SK-N-SH (cell line): ENCODE results near the gene GJA3. TPM values are rescaled to one million over a fixed set of nuclear protein-coding genes. Genes with fewer than 3 reads are reported as not detected.

Source experiments
- CTCF ChIA-PET: fragments of 300-600, 350-600 bp; formaldehyde crosslinking; extraction: SDS; loops from one replicate; lab custom pipeline; 2021; lab: Yijun Ruan, JAX
- POLR2A ChIA-PET: fragments of 350-600 bp; sonication (Branson Sonifier 250); formaldehyde crosslinking; extraction: SDS; loops from one replicate; lab custom pipeline; 2020; ENCODE audit warnings: antibody characterized with exemption, inconsistent platforms; lab: Yijun Ruan, JAX
- DNase-seq: peaks from one replicate; pipeline ENCODE4 v3.0.0; 2012
- H2AFZ ChIP-seq: fragments of 200-600 bp; sonication (generic); 2 replicates; pipeline ENCODE4 v1.8.1; 2016; ENCODE audit warnings: antibody characterized with exemption, mild to moderate bottlenecking, low read depth
- H3F3A ChIP-seq: fragments of 200-600 bp; sonication (generic); replicated peaks from 2 replicates; pipeline ENCODE3; 2016; ENCODE audit warnings: antibody characterized with exemption, mild to moderate bottlenecking; ENCODE audit not compliant: insufficient read depth
- H3K27ac ChIP-seq, 2 experiments: fragments of 200-500 bp in 1 of 2; fragments of 200-600 bp in 1 of 2; sonication (Bioruptor generic) in 1 of 2; sonication (generic), shearing (Covaris generic) in 1 of 2; 2 replicates each; pipeline versions ENCODE4 v1.5.1 to v1.6.1; 2014 to 2016; ENCODE audit warnings: low read depth in 2 of 2, inconsistent platforms in 1 of 2, low read length in 1 of 2, mild to moderate bottlenecking in 1 of 2, mixed read lengths in 1 of 2
- H3K27me3 ChIP-seq: fragments of 200-600 bp; sonication (generic), shearing (Covaris generic); 2 replicates; pipeline ENCODE4 v1.6.1; 2016; ENCODE audit warnings: mixed run types; ENCODE audit not compliant: insufficient read depth
- H3K36me3 ChIP-seq, 2 experiments: fragments of 200-500 bp in 1 of 2; fragments of 200-600 bp in 1 of 2; sonication (Bioruptor generic) in 1 of 2; sonication (generic) in 1 of 2; replicated peaks in 1 of 2; 2 replicates each; pipeline versions ENCODE3 to v1.5.1; 2014 to 2016; ENCODE audit warnings: low read length in 1 of 2, mild to moderate bottlenecking in 1 of 2; ENCODE audit not compliant: insufficient read depth in 2 of 2, control insufficient read depth in 1 of 2
- H3K4me1 ChIP-seq, 2 experiments: fragments of 200-500 bp in 1 of 2; fragments of 200-600 bp in 1 of 2; sonication (Bioruptor generic) in 1 of 2; sonication (generic), shearing (Covaris generic) in 1 of 2; 2 replicates each; pipeline versions ENCODE4 v1.5.1 to v1.6.1; 2014 to 2016; ENCODE audit warnings: low read depth in 1 of 2, low read length in 1 of 2, mixed run types in 1 of 2; ENCODE audit not compliant: insufficient read depth in 2 of 2, control insufficient read depth in 1 of 2
- H3K4me2 ChIP-seq: fragments of 200-600 bp; sonication (generic), shearing (Covaris generic); 2 replicates; pipeline ENCODE4 v1.6.1; 2017; ENCODE audit warnings: mixed run types
- H3K4me3 ChIP-seq, 2 experiments: fragments of 200-500 bp in 1 of 2; fragments of 200-600 bp in 1 of 2; sonication (Bioruptor generic) in 1 of 2; sonication (generic), shearing (Covaris generic) in 1 of 2; 2 replicates each; pipeline versions ENCODE4 v1.5.1 to v1.8.1; 2014 to 2016; ENCODE audit warnings: low read depth in 2 of 2, inconsistent platforms in 1 of 2, low read length in 1 of 2, mild to moderate bottlenecking in 1 of 2, mixed read lengths in 1 of 2, moderate library complexity in 1 of 2
- H3K79me2 ChIP-seq: fragments of 200-600 bp; sonication (generic); 2 replicates; pipeline ENCODE4 v1.8.1; 2017; ENCODE audit warnings: mild to moderate bottlenecking; ENCODE audit not compliant: insufficient read depth
- H3K9ac ChIP-seq: fragments of 200-600 bp; sonication (generic); 2 replicates; pipeline ENCODE4 v1.6.1; 2017; ENCODE audit warnings: mixed run types
- H3K9me2 ChIP-seq: fragments of 200-600 bp; sonication (generic); 2 replicates; pipeline ENCODE4 v1.6.1; 2017; ENCODE audit warnings: mixed run types
- H3K9me3 ChIP-seq: fragments of 200-600 bp; sonication (generic); 2 replicates; pipeline ENCODE4 v1.6.1; 2017; ENCODE audit warnings: mixed run types, mild to moderate bottlenecking, moderate library complexity
- H4K20me1 ChIP-seq: fragments of 200-600 bp; sonication (generic); 2 replicates; pipeline ENCODE4 v1.6.1; 2017; ENCODE audit warnings: mild to moderate bottlenecking, mixed run types; ENCODE audit not compliant: insufficient read depth
- CTCF ChIP-seq: fragments of 200-600 bp; sonication (generic); IDR thresholded peaks from 2 replicates; pipeline ENCODE4 v1.6.1; 2017; ENCODE audit warnings: antibody characterized with exemption, mild to moderate bottlenecking, moderate library complexity
- EP300 ChIP-seq, 2 experiments: IDR thresholded peaks; 2 replicates each; pipeline versions ENCODE4 v1.4.0 to v1.6.1; 2012; ENCODE audit warnings: borderline replicate concordance in 1 of 2, low read depth in 1 of 2, low read length in 1 of 2
- EZH2phosphoT487 ChIP-seq: fragments of 200-600 bp; sonication (generic); IDR thresholded peaks from 2 replicates; pipeline ENCODE4 v1.6.1; 2017; ENCODE audit warnings: low read depth, mixed run types, mild to moderate bottlenecking, antibody characterized with exemption, moderate library complexity, borderline replicate concordance
- GATA2 ChIP-seq: sonication (generic); formaldehyde crosslinking; IDR thresholded peaks from 2 replicates; pipeline ENCODE4 v1.5.0; 2020; ENCODE audit warnings: mild to moderate bottlenecking, missing genetic modification reagents
- JUND ChIP-seq: IDR thresholded peaks from 2 replicates; pipeline ENCODE4 v1.4.0; 2012
- MAX ChIP-seq: IDR thresholded peaks from 2 replicates; pipeline ENCODE4 v1.4.0; 2012; ENCODE audit warnings: low read depth
- MXI1 ChIP-seq: IDR thresholded peaks from 2 replicates; pipeline ENCODE4 v1.6.1; 2012; ENCODE audit warnings: mild to moderate bottlenecking, low read depth, low read length, improper control_type of control experiment
- PBX3 ChIP-seq: IDR thresholded peaks from 2 replicates; pipeline ENCODE4; 2012
- RAD21 ChIP-seq: IDR thresholded peaks from 2 replicates; pipeline ENCODE4 v1.6.1; 2012; ENCODE audit warnings: mild to moderate bottlenecking, low read length
- RCOR1 ChIP-seq: fragments of 150-350 bp; IDR thresholded peaks from 2 replicates; pipeline ENCODE4 v1.6.1; 2017; ENCODE audit warnings: antibody characterized with exemption, low read length
- TCF12 ChIP-seq: IDR thresholded peaks from 2 replicates; pipeline ENCODE4 v1.4.0; 2012
- USF2 ChIP-seq: fragments of 150-350 bp; IDR thresholded peaks from 2 replicates; pipeline ENCODE4 v1.6.1; 2017; ENCODE audit warnings: antibody characterized with exemption, low read length, low read depth, borderline replicate concordance
- YY1 ChIP-seq: IDR thresholded peaks from 2 replicates; pipeline ENCODE4 v1.4.0; 2012; ENCODE audit warnings: low read depth, mild to moderate bottlenecking
- ZBTB33 ChIP-seq: IDR thresholded peaks from 2 replicates; pipeline ENCODE4 v1.4.0; 2012; ENCODE audit warnings: low read depth, borderline replicate concordance
- WGBS: methylation state at CpG from one replicate; pipeline ENCODE4 v1.1.6; 2017; ENCODE audit warnings: low lambda C conversion rate; 5-methylcytosine and 5-hydroxymethylcytosine counted together
- polyA plus RNA-seq, 3 experiments: library from polyadenylated mRNA; depleted of rRNA; stranded (reverse); fragments of >200 nt; gene quantifications; 2 replicates each; pipeline ENCODE4 v1.2.3, GENCODE V29; 2012

Gene GJA3
- polyA plus RNA-seq, 1 of the 3 experiments (the other 2 are of a cell fraction): not detected

GRCh38 chr13:20193907-20194631, 33.2 kb upstream of the GJA3 start:
- peaks cover 4 to 11% of the 10 kb centered on the region in 2 experiments; a peak in 1 of 4 replicates for H3K4me1 ChIP-seq
- peaks cover 9% of the 10 kb centered on the region for H3F3A ChIP-seq
- no peaks in the 10 kb centered on the region for H3K36me3 ChIP-seq
- 0 out of 2 replicates have a peak, but pooled peaks cover 4% of the 10 kb centered on the region for H4K20me1 ChIP-seq
- H3K9ac ChIP-seq: no peak overlapping the region
- peak; percentile 68; the same call in 1 of the 2 replicates for TF ChIP-seq EZH2phosphoT487
- TF ChIP-seq ZBTB33: no peak
- ChIA-PET CTCF (interaction anchor here (0.7 to 5.6 kb wide), 3 partner anchors 11 to 731 kb away, joined by 3 to 89 read pairs (median 3); no protein-coding TSS in a partner anchor), POLR2A (interaction anchor here (0.6 kb wide), 1 partner anchor 321 kb away, joined by 3 read pairs; no protein-coding TSS in a partner anchor)
- H3K79me2 ChIP-seq: no peaks in the 10 kb centered on the region
- H3K27me3 ChIP-seq: peaks cover 69% of the 10 kb centered on the region
- no peaks in the 10 kb centered on the region for H3K9me2 ChIP-seq
- WGBS: 14% methylated on average over 27 of the region's 27 CpGs
- H3K27ac ChIP-seq: no peak overlapping the region
- no peak overlapping the region for H3K4me3 ChIP-seq
- no peak for DNase-seq
- peak overlapping the region; percentile 80; the same call in 1 of the 2 replicates for H3K4me2 ChIP-seq
- no peak overlapping the region for H2AFZ ChIP-seq
- no peaks in the 10 kb centered on the region for H3K9me3 ChIP-seq

GRCh38 chr13:20193162-20193906, 32.5 kb upstream of the GJA3 start:
- Histone ChIP-seq H3K36me3 (no peaks in the 10 kb centered on the region), H3K4me2 (peak overlapping the region; percentile 80; the same call in 1 of the 2 replicates), H3K9ac (no peak overlapping the region), H3K27ac (no peak overlapping the region), H3F3A (peaks cover 9% of the 10 kb centered on the region), H3K4me3 (peak overlapping the region in 1 of 2 experiments; percentile 37; a peak in 2 of 4 replicates), H3K79me2 (no peaks in the 10 kb centered on the region), H3K9me3 (no peaks in the 10 kb centered on the region), H4K20me1 (0 out of 2 replicates have a peak, but pooled peaks cover 4% of the 10 kb centered on the region), H3K9me2 (no peaks in the 10 kb centered on the region), H3K4me1 (peaks cover 4 to 11% of the 10 kb centered on the region in 2 experiments; a peak in 1 of 4 replicates), H3K27me3 (peaks cover 76% of the 10 kb centered on the region), H2AFZ (peak overlapping the region; percentile 52; the same call in 1 of the 2 replicates)
- WGBS: 6% methylated on average over 39 of the region's 53 CpGs
- ChIA-PET CTCF (no interaction called here), POLR2A (no interaction called here)
- no peak for DNase-seq
- TF ChIP-seq MAX (no peak), CTCF (no peak), YY1 (no peak), MXI1 (no peak), EP300 (IDR thresholded peaks at IDR 0.05; ENCODE audit: borderline replicate concordance in 1 of 2, low read depth in 1 of 2, low read length in 1 of 2) (no peak), JUND (no peak), RAD21 (no peak), USF2 (no peak), RCOR1 (no peak), PBX3 (no peak), GATA2 (no peak), TCF12 (no peak), ZBTB33 (no peak)
